Left renal cortex interstitium (tissue), 4 donors: ENCODE results near the gene CNGB1. TPM values are rescaled to one million over a fixed set of nuclear protein-coding genes. Genes with fewer than 3 reads are reported as not detected.
A peak's percentile ranks its signal among the peaks of the same experiment; 100 is the strongest.
"Not testable (repeated sequence)": the region's sequence is repeated elsewhere in the genome, so short reads cannot be mapped to it uniquely, and the experiment has no call there.

Experiments used
- DNase-seq, 4 donors: peaks; one replicate each; pipeline ENCODE4 v3.0.0-alpha.2; 2013; ENCODE audit warnings: low read depth in 4 of 4, low spot score in 2 of 4, missing footprints in 1 of 4
- polyA plus RNA-seq, 4 donors: library from polyadenylated mRNA; unstranded; fragments of 120-200 nt; gene quantifications; one replicate each; pipeline ENCODE4 v1.2.1, GENCODE V29; 2013; ENCODE audit not compliant: insufficient read length in 4 of 4

The CNGB1 gene
- polyA plus RNA-seq, 4 donors = 0.03 to 0.08 TPM; not detected in 2

DNA sequence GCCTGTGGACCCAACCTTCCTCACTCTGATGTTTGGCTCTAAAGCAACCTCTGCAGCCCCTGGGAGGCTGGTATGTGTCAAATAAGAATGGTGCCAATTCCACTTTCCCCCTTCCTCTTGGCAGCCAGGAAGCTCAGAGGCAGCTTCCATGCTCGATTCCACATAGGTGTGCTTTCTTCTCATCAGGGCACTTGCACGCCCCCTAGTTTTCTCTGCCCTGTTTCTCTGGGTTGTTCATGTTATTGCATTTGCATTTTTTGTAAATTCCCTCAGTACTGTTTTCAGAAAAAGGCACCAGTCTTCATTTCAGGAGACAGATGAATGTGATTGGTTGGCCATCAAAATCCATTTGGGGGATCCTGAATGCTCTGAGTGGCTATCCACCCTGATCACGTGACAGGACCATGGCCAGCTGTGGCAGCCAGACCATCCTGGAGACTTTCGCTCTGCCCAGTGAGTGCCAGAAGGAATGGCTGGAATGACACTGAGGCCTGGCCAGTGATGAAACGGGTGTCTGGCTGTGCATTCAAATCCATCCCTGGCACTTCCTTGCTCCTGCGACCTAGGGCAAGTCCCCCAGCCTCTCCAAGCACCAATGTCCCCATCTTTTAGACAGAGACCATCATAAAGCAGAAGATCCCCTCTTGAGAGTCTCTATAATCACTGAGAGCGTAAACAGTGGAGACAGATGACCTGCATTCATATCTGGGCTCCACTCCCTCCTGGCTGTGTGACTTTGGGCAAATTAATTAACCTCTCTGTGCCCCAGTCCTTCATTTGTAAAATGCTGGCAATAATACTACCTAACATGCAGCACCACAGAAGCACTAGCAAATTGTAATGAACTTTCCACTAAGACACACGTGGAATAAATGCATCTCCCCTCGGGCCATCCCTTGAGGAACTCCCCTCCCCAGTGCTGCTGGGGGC is 56.4 kb downstream of the CNGB1 start:
- no peak for DNase-seq

DNA sequence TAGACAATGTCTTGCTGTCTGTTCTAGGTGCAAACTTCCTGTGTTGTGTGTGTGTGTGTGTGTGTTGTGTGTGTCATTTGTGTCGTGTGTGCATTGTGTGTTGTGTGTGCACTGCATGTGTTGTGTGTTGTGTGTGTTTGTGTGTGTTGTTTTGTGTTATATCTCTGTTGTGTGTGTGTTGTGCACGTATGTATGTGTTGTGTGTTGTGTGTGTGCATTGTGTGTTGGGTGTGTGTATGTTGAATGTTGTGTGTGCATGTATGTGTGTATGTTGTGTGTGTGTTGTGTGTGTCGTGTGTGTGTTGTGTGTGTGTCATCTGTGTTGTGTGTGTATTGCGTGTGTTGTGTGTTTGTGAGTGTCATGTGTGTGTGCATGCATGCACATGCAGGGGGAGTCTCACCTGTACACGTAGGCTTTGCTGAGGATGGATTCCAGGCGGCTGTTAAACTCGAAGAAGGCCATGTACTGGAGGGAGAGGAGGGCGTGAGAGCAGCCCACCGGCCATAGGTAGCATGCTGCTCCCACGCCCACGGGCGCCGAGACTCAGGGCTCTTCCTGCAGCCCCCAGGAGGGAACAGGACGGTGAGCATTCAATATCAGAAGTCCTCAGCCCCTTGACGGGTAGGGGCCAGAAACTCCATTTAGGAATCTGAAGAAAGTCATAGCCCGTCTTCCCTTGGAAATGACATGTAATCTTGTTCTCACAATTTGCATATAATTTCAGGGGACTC is 58.2 kb downstream of the CNGB1 start:
- no peak for DNase-seq

DNA sequence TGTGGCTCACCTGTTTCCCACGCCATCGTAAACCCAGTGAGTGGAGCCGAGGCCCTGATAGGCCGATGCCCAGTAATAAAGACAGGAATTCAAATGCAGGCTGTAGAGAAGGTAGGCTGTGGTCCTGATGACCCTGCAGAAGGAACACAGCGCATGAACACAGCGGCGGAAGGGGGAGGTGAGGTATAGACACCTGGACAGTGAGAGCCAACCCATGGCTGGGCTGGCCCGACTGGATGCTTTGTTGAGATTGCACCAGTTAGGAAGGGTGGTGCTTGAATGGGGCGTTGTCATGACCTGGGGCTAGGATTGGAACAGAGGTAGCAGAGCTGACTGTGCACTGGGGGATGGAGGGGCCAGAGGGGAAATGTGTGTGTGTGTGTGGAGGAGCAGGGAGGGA is 59.2 kb downstream of the CNGB1 start:
- DNase-seq = no peak

DNA sequence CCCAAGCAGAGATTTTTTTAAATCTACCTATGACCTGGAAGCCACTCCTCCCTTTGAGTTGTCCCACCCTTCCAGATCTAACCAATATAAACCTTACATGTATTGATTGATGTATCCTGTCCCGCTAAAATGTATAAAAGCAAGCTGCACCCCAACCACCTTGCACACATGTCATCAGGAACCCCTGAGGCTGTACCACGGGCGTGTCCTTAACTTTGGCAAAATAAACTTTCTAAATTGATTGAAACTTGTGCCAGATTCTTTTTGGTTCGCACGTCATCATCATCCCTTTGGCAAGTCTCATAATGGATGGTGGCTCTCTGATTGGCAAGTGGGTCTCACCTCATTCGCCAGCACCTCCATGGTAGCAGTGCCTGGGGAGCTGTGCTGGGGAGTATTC is 60.2 kb downstream of the CNGB1 start:
- no peak for DNase-seq

DNA sequence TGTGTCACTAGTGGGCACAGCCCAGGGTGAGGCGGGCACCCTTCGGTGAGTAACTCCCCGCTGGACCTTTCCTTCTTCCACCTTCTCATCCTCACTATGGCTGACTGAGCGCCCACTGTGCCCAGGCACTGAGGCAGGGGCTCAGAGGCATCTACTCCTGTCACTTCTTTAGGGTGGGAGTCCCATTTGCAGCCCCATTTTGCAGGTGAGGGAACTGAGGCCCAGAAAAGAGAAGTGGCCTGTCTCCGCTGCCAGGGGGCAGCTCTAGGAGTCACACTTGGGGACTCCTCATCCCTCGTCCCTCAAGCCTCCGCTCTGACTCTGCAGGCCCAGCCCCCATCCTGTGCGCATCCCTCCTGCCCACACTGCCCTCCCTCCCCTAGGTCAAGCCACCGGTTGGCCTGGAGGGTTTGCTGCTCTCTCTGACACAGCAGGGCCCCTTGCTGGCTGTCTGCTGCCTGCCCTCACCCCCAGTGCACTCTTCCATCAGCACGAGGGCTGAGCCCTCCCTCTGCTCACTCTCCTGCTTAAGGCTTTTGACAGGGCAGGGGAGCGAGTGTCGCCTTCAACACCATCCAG is 62.4 kb downstream of the CNGB1 start:
- no peak for DNase-seq

DNA sequence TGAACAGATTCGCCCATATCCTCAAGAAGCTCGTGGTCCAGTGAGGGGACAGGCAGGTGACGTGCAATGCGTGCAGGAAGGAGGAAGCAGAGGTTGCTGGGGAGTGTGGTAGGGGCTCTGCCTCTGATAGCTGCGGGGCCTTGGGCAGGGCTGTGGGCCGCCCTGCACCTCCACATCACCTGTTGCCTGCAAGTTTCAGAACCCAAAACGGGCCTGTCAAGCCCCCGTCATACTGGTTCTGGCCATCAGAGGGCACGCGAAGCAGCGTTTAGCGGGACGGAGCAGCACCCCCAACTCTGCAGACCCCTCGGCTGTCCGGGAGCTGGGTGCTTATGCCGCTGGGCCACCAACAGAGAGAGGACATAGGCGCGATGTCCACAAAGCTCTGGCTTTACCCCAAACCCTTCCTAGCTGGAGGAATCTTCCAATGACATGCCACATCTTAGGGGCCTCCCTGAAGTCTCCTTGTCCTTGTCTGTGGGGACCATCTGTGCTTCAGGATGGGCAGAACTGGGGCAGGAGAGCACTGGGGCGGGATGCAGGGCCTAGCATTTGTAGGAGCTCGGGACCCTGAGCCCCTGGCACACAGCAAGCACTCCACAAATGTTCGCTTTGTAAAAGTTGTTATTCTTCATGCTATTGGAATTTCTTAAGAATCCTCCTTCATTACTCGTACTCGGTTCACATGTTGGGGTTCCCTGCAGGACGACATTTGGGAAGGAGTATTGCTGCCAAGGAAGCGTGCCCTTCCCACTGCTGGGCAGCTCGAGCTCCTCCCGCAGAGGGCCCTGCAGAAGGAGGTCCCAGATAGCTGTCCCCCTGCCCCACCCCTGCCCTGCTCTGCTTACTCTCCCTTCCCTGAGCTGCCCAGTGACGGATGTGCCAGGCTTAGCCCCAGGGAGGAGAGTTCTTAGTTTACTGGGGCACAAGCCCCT is 64.3 kb downstream of the CNGB1 start:
- DNase-seq = no peak

DNA sequence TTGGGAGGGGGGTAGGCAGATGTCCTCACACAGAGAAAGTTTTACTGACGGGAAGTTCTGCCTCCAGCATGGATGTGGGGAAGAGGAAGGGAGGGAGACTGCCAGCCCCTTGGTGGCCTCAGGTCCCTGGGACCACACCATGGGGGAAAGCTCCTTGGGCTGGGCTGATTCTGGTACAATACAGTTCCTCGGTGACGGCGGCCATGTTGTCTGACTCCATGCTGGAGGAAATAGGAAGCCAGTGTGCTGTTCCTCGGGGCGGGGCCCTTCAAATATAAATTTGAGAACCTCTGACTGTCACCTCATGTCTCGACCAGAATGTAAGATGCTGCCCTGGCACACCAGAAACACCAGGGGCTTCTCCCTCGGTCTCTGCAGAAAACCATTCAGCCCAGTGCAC is 66.8 kb downstream of the CNGB1 start:
- no peak for DNase-seq

DNA sequence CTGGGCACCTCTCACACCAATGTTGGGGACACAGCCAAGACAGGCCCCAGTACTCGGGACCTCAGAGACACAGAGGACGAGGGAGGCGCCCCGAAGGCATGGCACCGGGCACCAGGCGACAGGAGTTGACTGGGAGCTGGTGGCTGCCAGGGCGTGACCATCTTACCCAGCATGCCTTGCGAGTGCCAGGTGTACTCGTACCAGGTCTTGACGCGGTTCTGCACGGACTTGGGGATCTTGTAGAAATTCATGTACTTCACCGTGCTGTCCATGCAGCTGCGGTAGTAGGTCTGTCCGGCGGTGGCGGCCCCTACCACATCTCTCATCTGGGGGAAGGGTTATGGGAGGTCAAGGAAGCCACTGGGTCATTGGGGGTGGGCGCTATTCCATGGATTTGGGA is 67.3 kb downstream of the CNGB1 start:
- DNase-seq = no peak

DNA sequence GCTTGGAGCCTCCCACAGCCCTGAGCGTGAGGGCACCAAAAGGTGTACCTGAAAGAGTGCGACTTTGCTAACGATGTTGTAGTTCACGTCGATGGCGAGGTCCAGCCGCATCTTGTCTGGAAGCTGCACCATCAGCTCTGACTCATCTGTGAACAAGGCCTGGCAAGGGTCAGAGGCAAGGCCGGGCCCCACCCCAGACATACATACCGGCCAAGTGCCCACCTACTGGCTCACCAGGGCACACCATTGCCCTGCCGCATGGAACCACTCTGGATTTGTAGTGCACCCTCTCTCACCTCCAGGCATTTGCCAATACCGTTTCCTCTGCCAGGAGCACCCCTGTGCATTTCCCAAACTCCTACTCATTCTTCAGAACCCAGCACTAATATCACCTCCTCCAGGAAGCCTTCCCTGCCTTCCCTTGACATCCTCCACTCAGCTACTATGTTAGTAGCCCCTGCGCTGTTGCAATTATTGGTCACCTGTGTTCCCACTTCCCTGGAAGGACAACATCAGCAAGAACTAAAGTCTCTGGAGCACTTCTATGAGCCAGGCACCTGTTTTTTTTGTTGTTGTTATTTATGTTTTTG is 69.4 kb downstream of the CNGB1 start:
- DNase-seq = no peak

DNA sequence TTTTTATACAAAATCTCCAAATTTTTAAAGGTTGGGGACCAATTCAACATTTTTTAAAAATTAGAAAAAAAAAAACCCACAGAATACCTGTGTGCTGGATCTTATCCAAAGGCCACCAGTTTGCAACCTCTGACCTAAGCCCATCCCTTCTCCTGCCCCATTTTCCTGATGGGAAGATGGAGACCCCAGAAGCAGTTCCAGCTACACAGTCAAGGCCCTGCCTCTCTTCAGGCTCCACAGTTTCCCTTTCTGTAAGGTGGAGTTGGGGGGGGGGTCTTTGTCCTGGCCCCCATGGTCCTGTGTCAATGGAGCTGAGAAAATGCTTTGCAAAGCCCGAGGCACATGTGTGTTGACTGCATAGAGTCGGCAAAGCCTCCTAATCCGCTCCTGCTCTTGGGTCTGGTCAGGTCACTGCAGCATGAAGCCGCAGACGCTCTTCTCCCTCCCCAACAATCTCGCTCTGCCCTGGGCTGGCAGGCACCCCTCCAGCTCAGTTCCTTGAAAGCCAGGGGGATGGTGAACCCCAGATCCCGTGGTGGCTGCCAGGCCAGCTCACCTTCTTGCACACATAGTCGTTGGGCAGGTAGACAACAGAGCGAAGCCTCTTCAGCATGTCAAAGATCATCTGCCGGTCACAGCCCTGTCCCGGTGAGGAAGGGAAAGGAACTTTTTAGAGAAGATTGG is 70.0 kb downstream of the CNGB1 start:
- no peak for DNase-seq

DNA sequence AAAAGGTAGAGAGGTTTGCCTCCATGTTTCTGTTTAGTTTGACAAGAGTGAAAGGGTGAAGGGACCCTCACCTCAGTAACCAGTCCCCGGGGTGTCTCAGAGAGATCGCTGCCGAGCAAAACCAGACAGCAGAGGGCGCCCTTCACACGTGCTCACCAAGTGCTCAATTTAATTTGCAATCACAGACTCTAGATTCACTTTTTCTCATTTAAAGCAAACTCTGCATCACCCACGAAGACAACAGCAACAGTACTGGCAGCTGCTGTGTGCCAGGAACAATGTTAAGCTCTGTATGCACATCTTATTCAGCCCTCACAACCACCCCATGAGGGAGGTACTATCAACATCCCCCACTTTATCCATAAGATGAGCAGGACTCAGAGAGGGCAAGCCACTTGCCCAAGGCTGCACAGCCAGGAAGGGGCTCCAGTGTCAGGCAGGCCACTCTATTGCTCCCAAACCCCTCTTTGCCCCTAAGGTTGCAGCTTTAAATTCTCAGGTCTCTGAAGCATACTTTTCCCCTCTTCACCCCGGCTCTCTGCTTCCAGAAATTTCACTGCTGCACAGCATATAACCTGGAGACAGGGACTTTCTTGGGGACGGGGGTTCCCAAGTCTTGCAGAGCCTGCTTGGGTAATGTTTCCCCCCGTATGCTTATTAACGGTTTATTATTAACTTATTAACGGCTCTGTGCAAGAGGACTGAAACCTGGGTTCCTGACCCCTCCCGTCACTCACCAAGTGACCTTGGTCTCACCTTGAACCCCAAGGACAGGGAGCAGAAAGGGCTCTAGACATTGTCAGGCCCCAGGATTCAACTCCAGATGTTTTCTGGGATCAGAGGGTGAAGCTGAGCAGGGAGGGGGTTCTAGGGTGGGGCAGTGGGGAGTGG is 70.9 kb downstream of the CNGB1 start:
- DNase-seq = peak in 3 of 4 donors; percentile 34 to 46 (median 40)

DNA sequence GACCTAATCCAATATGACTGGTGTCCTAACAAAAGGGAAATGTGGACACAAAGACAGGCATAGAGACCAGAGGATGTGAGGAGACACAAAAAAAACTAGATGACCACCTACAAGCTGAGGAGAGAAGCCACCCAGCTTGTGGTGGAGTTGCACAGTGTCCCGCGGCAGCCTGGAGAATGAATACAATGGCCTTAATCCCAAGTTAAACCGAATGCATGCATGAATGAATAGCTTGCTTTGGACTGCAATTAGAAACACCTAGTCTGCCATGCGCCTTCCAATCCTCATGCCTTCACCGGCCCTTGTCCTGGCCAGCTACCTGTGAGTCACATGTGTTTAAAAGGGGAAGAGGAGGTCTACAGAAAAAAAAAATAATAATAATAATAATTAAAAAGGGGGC is 72.0 kb downstream of the CNGB1 start:
- no peak for DNase-seq

DNA sequence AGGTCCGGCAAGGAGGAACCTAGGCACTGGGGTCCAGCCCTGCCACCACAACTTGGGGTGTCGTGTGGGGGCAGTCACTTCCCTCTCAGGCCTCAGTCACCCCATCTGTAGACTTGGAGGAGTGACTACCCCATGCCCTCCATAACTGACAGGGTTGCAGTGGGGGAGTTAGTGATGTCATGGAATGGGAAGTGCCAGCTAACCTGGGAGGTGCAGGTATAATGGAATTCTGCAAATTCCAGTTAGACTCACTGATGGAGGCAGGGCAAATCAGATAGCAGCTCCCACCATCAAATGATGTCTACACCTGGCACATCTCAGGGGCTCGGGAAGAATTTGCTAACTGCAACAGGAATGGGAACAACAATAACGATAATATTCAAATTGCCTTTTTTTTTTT is 72.9 kb downstream of the CNGB1 start:
- DNase-seq = no peak

DNA sequence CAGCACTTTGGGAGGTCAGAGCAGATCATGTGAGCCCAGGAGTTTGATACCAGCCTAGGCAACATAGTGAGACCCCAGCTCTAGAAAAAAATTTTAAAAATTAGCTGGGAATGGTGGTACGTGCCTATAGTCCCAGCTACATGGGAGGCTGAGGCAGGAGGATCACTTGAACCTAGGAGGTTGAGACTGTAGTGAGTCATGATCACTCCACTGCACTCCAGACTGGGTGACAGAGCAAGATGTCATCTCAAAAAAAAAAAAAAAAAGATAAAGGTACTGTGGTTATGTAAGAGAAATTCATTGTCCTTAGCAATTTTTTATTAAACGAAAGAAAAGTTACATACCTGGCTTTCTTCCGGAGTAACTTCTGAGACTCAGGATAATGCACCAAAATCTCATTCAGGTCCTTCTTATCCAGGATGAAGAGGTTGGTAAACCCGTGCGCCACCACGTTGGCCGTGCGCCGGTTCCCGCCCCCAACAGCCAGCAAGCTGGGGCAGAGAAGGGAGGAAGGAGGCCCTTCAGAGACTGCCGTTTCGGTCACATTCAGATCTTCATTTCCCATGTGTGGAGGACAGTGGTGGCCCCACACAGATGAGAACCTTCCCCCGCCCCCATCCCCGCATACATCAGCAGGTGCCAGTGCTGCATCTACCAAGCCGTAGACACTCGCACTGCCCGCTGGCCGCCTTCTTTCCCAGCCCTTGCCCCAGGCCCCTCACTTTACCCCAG is 73.7 kb downstream of the CNGB1 start:
- no peak for DNase-seq

DNA sequence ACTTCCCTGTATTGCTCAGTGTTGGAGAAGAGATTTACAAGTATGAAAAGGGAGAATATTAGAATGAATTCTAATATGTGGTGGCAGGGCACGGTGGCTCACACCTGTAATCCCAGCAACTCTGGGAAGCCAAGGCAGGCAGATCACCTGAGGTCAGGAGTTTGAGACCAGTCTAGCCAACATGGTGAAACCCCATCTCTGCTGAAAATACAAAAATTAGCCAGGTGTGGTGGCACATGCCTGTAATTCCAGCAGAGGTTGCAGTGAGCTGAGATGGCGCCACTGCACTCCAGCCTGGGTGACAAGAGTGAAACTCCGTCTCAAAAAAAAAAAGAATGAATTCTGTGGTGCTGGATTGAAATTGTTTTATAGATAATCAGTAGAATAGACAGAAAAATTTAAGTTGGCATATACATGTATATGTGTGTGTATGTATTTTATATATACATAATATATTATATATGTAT is 75.8 kb downstream of the CNGB1 start:
- DNase-seq = not testable (repeated sequence)

DNA sequence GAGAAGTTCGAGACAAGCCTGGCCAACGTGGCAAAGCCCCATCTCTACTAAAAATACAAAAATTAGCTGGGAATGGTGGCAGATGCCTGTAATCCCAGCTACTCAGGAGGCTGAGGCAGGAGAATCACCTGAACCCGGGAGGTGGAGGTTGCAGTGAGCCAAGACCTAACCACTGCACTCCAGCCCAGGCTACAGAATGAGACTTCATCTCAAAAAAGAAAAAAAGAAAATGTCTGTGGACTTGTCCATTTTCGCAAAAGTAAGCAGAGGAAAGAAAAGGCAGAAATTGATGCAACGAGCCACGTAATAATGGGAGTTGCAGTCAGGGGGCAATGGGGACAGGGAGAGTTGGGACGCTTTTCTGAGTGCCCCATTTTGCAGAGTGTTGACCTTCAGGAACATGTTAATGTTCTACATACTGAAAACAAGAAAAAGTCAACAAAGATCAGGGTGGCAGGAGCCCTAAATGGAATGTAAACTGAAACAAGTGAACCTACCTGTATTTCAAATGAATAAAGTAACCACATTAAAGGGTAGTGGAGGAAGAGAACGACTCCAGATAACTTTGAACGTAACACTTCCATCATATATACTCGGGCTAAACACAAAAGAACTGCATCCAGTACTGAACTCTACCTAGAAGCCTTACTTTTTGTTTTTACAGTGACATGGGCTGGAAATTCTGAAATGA is 76.4 kb downstream of the CNGB1 start:
- no peak for DNase-seq
